ENCODE measurements around the gene NIM1K. TPM values are rescaled to one million over a fixed set of nuclear protein-coding genes. Genes with fewer than 3 reads are reported as not detected.

NIM1K gene
- polyA plus RNA-seq, 3 donors = 0.13 TPM; not detected in 2

DNA sequence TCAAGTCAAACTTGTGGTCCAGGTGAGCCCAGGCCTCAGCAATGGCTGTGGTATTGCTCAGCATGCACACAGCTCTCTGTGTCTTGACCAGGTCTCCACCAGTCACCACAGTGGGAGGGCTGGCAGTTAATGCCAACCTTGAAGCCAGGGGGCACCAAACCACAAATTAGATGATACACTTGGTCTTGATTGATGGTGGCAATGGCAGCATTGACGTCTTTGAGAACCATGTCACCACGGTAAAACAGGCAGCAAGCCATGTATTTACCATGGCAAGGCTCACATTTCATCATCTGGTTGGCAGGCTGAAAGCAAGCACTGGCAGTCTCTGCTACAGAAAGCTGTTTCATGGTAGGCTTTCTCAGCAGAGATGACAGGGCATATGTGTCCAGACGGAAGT, 40.0 kb downstream of the NIM1K start:
- Histone ChIP-seq H3K27ac (ENCODE audit: low read depth in 1 of 2, low read length in 2 of 2) (no peak overlapping the region), H2AFZ (ENCODE audit: insufficient read depth, low read depth, low read length, poor library complexity, severe bottlenecking) (peak overlapping the region; percentile 13), H3K4me1 (ENCODE audit: control insufficient read depth in 1 of 2, insufficient read depth in 2 of 2, low read length in 2 of 2) (no peaks in the 10 kb centered on the region), H3K27me3 (ENCODE audit: control insufficient read depth in 2 of 2, insufficient read depth in 2 of 2, low read length in 2 of 2) (no peaks in the 10 kb centered on the region), H4K20me1 (ENCODE audit: insufficient read depth, low read length) (no peaks in the 10 kb centered on the region), H3K9me3 (replicated peaks in 1 of 2; ENCODE audit: control insufficient read depth in 1 of 2, insufficient read depth in 1 of 2, low read length in 2 of 2) (no peaks in the 10 kb centered on the region), H3K4me3 (replicated peaks in 1 of 3; ENCODE audit: low read depth in 2 of 3, low read length in 3 of 3) (no peak overlapping the region), H3K4me2 (replicated peaks; ENCODE audit: extremely low read depth, low read length, poor library complexity, severe bottlenecking) (no peak overlapping the region), H3K9ac (ENCODE audit: insufficient read depth, low read length, poor library complexity, severe bottlenecking) (no peak overlapping the region), H3K79me2 (ENCODE audit: insufficient read depth, low read length) (no peaks in the 10 kb centered on the region), H3K36me3 (replicated peaks in 1 of 2; ENCODE audit: control insufficient read depth in 1 of 2, insufficient read depth in 2 of 2, low read length in 2 of 2) (no peaks in the 10 kb centered on the region)
- H3K27ac Mint-ChIP-seq = no peak overlapping the region
- H3K27me3 Mint-ChIP-seq (ENCODE audit: low read depth in 3 of 3) = peaks cover 0 to 6% (median 2%) of the 10 kb centered on the region in 3 donors
- H3K4me3 Mint-ChIP-seq = no peak overlapping the region
- no peaks in the 10 kb centered on the region for H3K36me3 Mint-ChIP-seq
- H3K9me3 Mint-ChIP-seq = no peaks in the 10 kb centered on the region
- TF ChIP-seq CTCF (IDR thresholded peaks at IDR 0.05) = no peak
- WGBS (ENCODE audit: insufficient coverage) = 58% methylated on average over 3 of the region's 3 CpGs
- H3K4me1 Mint-ChIP-seq = no peaks in the 10 kb centered on the region
- intact Hi-C loops (cut with micrococcal nuclease) = no loop called here
- DNase-seq = no peak

GRCh38 chr5:43232943-43233833, 41.2 kb downstream of the NIM1K start:
- intact Hi-C loops (cut with micrococcal nuclease) = no loop called here

More at GRCh38 chr5:43232943-43233833, 41.2 kb downstream of the NIM1K start:
- Histone ChIP-seq H3K9me3 (replicated peaks in 1 of 2; ENCODE audit: control insufficient read depth in 1 of 2, insufficient read depth in 1 of 2, low read length in 2 of 2) (no peaks in the 10 kb centered on the region), H3K4me1 (ENCODE audit: control insufficient read depth in 1 of 2, insufficient read depth in 2 of 2, low read length in 2 of 2) (no peaks in the 10 kb centered on the region), H2AFZ (ENCODE audit: insufficient read depth, low read depth, low read length, poor library complexity, severe bottlenecking) (no peak overlapping the region), H3K79me2 (ENCODE audit: insufficient read depth, low read length) (no peaks in the 10 kb centered on the region), H4K20me1 (ENCODE audit: insufficient read depth, low read length) (no peaks in the 10 kb centered on the region), H3K27ac (ENCODE audit: low read depth in 1 of 2, low read length in 2 of 2) (no peak overlapping the region), H3K27me3 (ENCODE audit: control insufficient read depth in 2 of 2, insufficient read depth in 2 of 2, low read length in 2 of 2) (no peaks in the 10 kb centered on the region), H3K4me2 (replicated peaks; ENCODE audit: extremely low read depth, low read length, poor library complexity, severe bottlenecking) (no peak overlapping the region), H3K9ac (ENCODE audit: insufficient read depth, low read length, poor library complexity, severe bottlenecking) (no peak overlapping the region), H3K4me3 (replicated peaks in 1 of 3; ENCODE audit: low read depth in 2 of 3, low read length in 3 of 3) (no peak overlapping the region), H3K36me3 (replicated peaks in 1 of 2; ENCODE audit: control insufficient read depth in 1 of 2, insufficient read depth in 2 of 2, low read length in 2 of 2) (no peaks in the 10 kb centered on the region)
- H3K36me3 Mint-ChIP-seq = no peaks in the 10 kb centered on the region
- no peak for TF ChIP-seq CTCF (IDR thresholded peaks at IDR 0.05)
- no peaks in the 10 kb centered on the region for H3K4me1 Mint-ChIP-seq
- DNase-seq = no peak
- 96% methylated on average over 6 of the region's 15 CpGs for WGBS (ENCODE audit: insufficient coverage)
- no peak overlapping the region for H3K27ac Mint-ChIP-seq
- H3K4me3 Mint-ChIP-seq = no peak overlapping the region
- no peaks in the 10 kb centered on the region for H3K9me3 Mint-ChIP-seq
- peaks cover 0 to 8% (median 2%) of the 10 kb centered on the region in 3 donors for H3K27me3 Mint-ChIP-seq (ENCODE audit: low read depth in 3 of 3)

Measured in CD14-positive monocyte (primary cell).